ENCODE measurements around the gene IP6K3.

GRCh38 chr6:33698494-33698893 lies 48.2 kb downstream of the IP6K3 start:
- TF ChIP-seq, protein P1, sequence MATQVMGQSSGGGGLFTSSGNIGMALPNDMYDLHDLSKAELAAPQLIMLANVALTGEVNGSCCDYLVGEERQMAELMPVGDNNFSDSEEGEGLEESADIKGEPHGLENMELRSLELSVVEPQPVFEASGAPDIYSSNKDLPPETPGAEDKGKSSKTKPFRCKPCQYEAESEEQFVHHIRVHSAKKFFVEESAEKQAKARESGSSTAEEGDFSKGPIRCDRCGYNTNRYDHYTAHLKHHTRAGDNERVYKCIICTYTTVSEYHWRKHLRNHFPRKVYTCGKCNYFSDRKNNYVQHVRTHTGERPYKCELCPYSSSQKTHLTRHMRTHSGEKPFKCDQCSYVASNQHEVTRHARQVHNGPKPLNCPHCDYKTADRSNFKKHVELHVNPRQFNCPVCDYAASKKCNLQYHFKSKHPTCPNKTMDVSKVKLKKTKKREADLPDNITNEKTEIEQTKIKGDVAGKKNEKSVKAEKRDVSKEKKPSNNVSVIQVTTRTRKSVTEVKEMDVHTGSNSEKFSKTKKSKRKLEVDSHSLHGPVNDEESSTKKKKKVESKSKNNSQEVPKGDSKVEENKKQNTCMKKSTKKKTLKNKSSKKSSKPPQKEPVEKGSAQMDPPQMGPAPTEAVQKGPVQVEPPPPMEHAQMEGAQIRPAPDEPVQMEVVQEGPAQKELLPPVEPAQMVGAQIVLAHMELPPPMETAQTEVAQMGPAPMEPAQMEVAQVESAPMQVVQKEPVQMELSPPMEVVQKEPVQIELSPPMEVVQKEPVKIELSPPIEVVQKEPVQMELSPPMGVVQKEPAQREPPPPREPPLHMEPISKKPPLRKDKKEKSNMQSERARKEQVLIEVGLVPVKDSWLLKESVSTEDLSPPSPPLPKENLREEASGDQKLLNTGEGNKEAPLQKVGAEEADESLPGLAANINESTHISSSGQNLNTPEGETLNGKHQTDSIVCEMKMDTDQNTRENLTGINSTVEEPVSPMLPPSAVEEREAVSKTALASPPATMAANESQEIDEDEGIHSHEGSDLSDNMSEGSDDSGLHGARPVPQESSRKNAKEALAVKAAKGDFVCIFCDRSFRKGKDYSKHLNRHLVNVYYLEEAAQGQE (IDR thresholded peaks at IDR 0.05; ENCODE audit: insufficient read depth in 1 of 2, low read depth in 2 of 2, low read length in 2 of 2): no peak
- TF ChIP-seq SIN3A (IDR thresholded peaks at IDR 0.05; ENCODE audit: borderline replicate concordance, insufficient read depth, low read length) (no peak), TAF1 (IDR thresholded peaks at IDR 0.05; ENCODE audit: borderline replicate concordance, insufficient read depth, low read length) (no peak)

Data from PFSK-1 (cell line).